HFF-Myc (cell line): ENCODE data around the gene ZBED1.
"Not testable (repeated sequence)": the region's sequence is repeated elsewhere in the genome, so short reads cannot be mapped to it uniquely, and the experiment has no call there.

Experiments
- DNase-seq: peaks from one replicate; pipeline ENCODE4 v3.0.0-alpha.2; 2011; ENCODE audit warnings: low read depth; ENCODE audit errors: extremely low read depth
- H3K4me3 ChIP-seq: replicated peaks from 2 replicates; pipeline ENCODE4 v1.5.1; 2011; ENCODE audit warnings: low read depth, mild to moderate bottlenecking, control low read depth, low read length
- CTCF ChIP-seq: IDR thresholded peaks from 2 replicates; pipeline ENCODE4 v1.5.1; 2012; ENCODE audit warnings: mild to moderate bottlenecking, low read depth, low read length, control low read depth; ENCODE audit errors: missing control alignments

Gene ZBED1

GRCh38 chrX:2471641-2472040 is 29.1 kb downstream of the ZBED1 start:
- DNase-seq: no peak

GRCh38 chrX:2471126-2471525 is 29.6 kb downstream of the ZBED1 start:
- H3K4me3 ChIP-seq, DNase-seq: not testable (repeated sequence)

More at GRCh38 chrX:2471641-2472040, 29.1 kb downstream of the ZBED1 start:
- no peak for TF ChIP-seq CTCF
- no peak overlapping the region for H3K4me3 ChIP-seq

- DNase-seq, H3K4me3 ChIP-seq: not testable (repeated sequence)
These were observed 30.9 kb downstream of the ZBED1 start for GRCh38 chrX:2469852-2470251.

GRCh38 chrX:2469196-2469685 is 31.5 kb downstream of the ZBED1 start:
- TF ChIP-seq CTCF: no peak

GRCh38 chrX:2468261-2469195 is 32.2 kb downstream of the ZBED1 start:
- no peak for DNase-seq
- H3K4me3 ChIP-seq: no peak overlapping the region
- TF ChIP-seq CTCF: no peak

More at GRCh38 chrX:2469196-2469685, 31.5 kb downstream of the ZBED1 start:
- no peak overlapping the region for H3K4me3 ChIP-seq
- DNase-seq: no peak

- no peak for DNase-seq
- H3K4me3 ChIP-seq: no peak overlapping the region
- TF ChIP-seq CTCF: no peak
These were observed 33.7 kb downstream of the ZBED1 start for GRCh38 chrX:2466876-2467656.

- no peak for TF ChIP-seq CTCF
- DNase-seq: no peak
- no peak overlapping the region for H3K4me3 ChIP-seq
These were observed 36.1 kb downstream of the ZBED1 start for GRCh38 chrX:2464677-2465166.
